ENCODE results near the gene KRT3.

The KRT3 gene

GRCh38 chr12:52795694-52796428 is at the start of gene KRT3:
Gene KRT3 (minus strand): TSS chr12:52796117. CDS start chr12:52796042, 75 bp downstream.
- DNase-seq = no peak

- no peak for DNase-seq
Measured at GRCh38 chr12:52844386-52844785, 48.5 kb upstream of the KRT3 start.

- no peak for DNase-seq
Measured at GRCh38 chr12:52839436-52840105, 43.7 kb upstream of the KRT3 start.

GRCh38 chr12:52838609-52839435 is 42.9 kb upstream of the KRT3 start:
- peak; percentile 47 for DNase-seq

- DNase-seq = no peak
Measured at GRCh38 chr12:52837781-52838608, 42.1 kb upstream of the KRT3 start.

GRCh38 chr12:52837413-52837741 is 41.5 kb upstream of the KRT3 start:
- no peak for DNase-seq

- DNase-seq = no peak
Measured at GRCh38 chr12:52836491-52837412, 40.8 kb upstream of the KRT3 start.

- no peak for DNase-seq
Measured at GRCh38 chr12:52836042-52836466, 40.1 kb upstream of the KRT3 start.

GRCh38 chr12:52835271-52836041 is 39.5 kb upstream of the KRT3 start:
- DNase-seq = no peak

- DNase-seq = no peak
Measured at GRCh38 chr12:52834727-52835001, 38.7 kb upstream of the KRT3 start.

- DNase-seq = no peak
Measured at GRCh38 chr12:52833922-52834726, 38.2 kb upstream of the KRT3 start, which contains the start of gene KRT79. Gene KRT79 (minus strand): TSS chr12:52834311. CDS start chr12:52834260, 51 bp downstream.

GRCh38 chr12:52832985-52833905 is 37.3 kb upstream of the KRT3 start:
- DNase-seq = no peak

GRCh38 chr12:52832451-52832850 is 36.5 kb upstream of the KRT3 start:
- no peak for DNase-seq

- no peak for DNase-seq
Measured at GRCh38 chr12:52831251-52831650, 35.3 kb upstream of the KRT3 start.

- no peak for DNase-seq
Measured at GRCh38 chr12:52829986-52830770, 34.3 kb upstream of the KRT3 start.

- no peak for DNase-seq
Measured at GRCh38 chr12:52828591-52829021, 32.7 kb upstream of the KRT3 start.

- DNase-seq = no peak
Measured at GRCh38 chr12:52828156-52828555, 32.2 kb upstream of the KRT3 start.

GRCh38 chr12:52827499-52828090 is 31.7 kb upstream of the KRT3 start:
- no peak for DNase-seq
